Fibroblast of lung (primary cell): ENCODE results near the gene SLC25A28.

ENCODE experiments used
- CTCF ChIP-seq, 2 donors: IDR thresholded peaks in 1 of 2; conservative IDR thresholded peaks in 1 of 2; 1 replicate in 1 of 2; 2 replicates in 1 of 2; pipeline ENCODE4 v1.5.1; 2011 to 2012; ENCODE audit warnings: low read length in 2 of 2, control low read depth in 1 of 2, inconsistent platforms in 1 of 2, low read depth in 1 of 2, mild to moderate bottlenecking in 1 of 2
- EZH2 ChIP-seq: IDR thresholded peaks from 2 replicates; pipeline ENCODE4 v1.5.1; 2012; ENCODE audit warnings: low read length, control low read depth, mild to moderate bottlenecking; ENCODE audit errors: missing control alignments

GRCh38 chr10:99630991-99631390 lies 10.8 kb upstream of the SLC25A28 start:
- TF ChIP-seq CTCF (conservative IDR thresholded peaks at IDR 0.05 in 1 of 2, IDR thresholded peaks at IDR 0.05 in 1 of 2; ENCODE audit: low read depth in 1 of 2, low read length in 2 of 2) (no peak), EZH2 (no peak)
